Erythroblast (primary cell): ENCODE measurements around the gene ARMC8.

Experiments used
- GATA1 ChIP-seq: IDR thresholded peaks from 2 replicates; pipeline ENCODE4 v1.6.1; 2011; ENCODE audit warnings: low read depth, mild to moderate bottlenecking, control low read depth, low read length, moderate library complexity
- POLR2A ChIP-seq: IDR thresholded peaks from 2 replicates; pipeline ENCODE4 v1.6.1; 2011; ENCODE audit warnings: mild to moderate bottlenecking, low read length

DNA sequence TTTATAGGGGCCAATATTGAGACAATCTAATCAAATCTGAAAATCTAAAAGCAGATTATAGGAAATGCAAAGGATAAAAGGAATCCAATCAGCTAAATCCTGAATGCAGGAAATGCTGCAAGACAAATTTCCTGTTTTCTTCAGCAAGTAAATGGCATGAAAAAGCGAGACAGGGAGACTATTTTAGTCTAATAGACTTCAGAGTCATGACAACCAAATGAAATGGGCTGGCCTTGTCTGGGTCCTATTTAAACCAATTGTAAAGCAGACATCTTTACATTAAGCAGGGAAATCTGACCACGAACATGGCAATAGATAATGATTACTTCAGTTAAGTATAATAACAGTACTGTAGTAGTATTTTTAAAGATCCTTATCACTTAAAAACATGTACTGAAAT is 14.5 kb upstream of the ARMC8 start:
- TF ChIP-seq POLR2A (no peak), GATA1 (no peak)
